Retinal pigment epithelial cell (primary cell): Measurements from ENCODE around the gene OR10H3.
"Not testable (repeated sequence)": the region's sequence is repeated elsewhere in the genome, so short reads cannot be mapped to it uniquely, and the experiment has no call there.

Experiments
- DNase-seq: peaks from one replicate; pipeline ENCODE4 v3.0.0-alpha.2; 2010; ENCODE audit warnings: low read depth
- H3K4me3 ChIP-seq: 2 replicates; pipeline ENCODE4 v1.5.1; 2011; ENCODE audit warnings: mild to moderate bottlenecking, low read length, control low read depth, moderate library complexity
- CTCF ChIP-seq: conservative IDR thresholded peaks from 2 replicates; pipeline ENCODE4 v1.5.1; 2011; ENCODE audit warnings: low read depth, low read length, control low read depth, inconsistent platforms

Gene OR10H3

DNA sequence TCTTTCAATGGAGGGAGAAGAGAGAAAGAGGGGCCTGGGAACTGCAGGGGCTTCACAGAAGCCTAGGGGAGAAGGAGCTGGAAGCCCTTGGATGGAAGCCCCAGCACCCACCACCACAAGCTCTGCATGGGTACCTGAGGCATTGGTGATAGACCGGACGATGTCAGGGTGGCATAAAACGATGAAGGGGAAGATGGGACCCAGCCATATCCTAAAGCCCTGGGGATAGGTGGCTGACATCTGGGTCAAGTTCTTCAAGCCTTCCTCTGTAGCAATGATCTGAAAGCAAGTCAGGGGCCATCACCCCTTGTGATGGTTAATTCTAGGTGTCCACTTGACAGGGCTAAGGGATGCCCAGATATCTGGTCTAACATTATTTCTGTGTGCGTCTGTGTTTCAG is 38.5 kb downstream of the OR10H3 start:
- DNase-seq = no peak
- H3K4me3 ChIP-seq = no peak overlapping the region
- no peak for TF ChIP-seq CTCF

DNA sequence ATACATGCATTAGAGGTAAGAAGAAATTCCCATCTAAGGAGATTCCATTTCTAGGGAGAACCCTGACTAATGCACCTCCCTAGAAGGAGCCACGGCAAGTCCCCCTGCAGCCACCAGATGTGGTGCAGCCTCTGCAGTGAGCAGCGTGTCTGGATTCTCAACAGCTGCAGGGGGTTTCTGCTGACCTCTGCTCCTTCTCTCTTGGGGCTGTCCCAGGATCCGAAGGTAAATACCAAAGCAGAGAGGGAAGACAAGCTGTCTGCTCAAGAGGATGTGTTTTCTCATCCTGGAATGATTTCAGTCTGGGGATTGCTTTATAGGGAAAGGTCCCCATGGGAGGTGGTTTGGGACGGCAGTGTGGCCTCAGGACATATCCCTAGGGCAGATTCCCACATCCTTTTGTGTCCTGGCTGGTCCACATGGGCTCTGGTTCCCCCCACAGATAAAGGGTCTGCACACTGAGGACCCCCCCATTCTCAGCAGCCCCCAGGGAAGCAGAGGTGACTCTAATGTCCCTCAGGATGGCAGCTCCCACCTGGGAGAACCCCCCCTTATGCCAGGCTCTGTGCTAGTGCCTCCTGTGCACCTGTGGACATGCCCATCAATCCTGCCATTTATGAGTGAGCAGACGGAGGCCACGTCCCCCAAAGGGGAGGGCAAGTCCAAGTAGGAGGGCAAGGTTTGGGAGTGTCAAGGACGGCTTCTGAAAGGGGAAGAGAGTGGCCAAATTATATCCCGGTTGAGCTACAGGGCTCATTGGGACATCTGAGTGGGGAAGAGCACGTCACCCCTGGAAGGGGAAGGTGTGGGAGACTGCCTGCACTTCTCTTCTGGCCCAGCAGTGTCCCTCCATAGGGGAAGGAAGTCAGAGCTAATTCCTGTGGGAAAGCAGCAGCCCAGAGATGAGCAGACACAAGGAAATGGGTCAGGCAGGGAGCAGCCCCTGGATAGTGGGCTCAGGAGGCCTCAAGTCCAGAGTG is 39.5 kb downstream of the OR10H3 start:
- no peak for TF ChIP-seq CTCF
- H3K4me3 ChIP-seq = no peak overlapping the region
- no peak for DNase-seq

- TF ChIP-seq CTCF = no peak
- no peak overlapping the region for H3K4me3 ChIP-seq
- no peak for DNase-seq
Observed at GRCh38 chr19:15779756-15780476, 42.1 kb downstream of the OR10H3 start.

DNA sequence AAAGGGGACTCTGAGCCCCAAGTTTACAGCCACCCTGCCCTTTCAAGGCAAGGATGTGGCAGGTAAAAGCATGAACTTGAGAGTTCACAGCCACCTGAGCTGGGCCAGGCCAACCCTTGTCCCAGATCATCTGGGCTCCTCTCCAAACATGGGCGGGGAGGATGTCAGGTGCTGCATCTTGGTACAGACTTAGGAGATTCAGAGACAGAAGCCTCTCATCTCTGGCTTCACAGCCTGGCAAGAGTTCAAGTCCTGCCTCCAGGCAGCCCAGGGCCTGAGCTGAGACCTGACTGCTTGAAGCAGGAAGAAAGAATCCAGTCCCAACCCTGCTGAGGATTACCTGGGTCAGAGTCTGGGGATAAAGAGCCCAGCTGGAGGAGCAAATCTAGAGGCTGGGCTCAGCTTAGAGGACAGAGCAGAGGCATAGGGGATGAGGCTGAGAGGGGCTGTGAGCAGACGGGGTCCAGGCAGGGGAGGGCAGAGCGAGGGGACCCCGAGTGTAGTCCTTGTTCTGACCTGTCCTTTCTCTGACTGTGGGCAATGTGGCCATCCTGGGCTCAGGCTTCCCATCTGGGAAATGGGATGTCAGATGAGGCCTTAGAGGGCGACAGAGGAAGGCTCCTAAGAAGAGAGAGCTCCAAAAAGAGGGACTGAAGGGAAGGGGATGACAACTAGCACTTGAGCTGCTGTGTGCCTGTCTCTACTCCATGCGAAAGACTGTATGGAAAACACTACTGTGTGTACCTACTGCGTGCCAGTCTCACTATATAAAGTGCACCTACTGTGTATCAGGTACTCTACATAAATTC is 43.0 kb downstream of the OR10H3 start:
- DNase-seq = no peak
- no peak overlapping the region for H3K4me3 ChIP-seq
- no peak for TF ChIP-seq CTCF

DNA sequence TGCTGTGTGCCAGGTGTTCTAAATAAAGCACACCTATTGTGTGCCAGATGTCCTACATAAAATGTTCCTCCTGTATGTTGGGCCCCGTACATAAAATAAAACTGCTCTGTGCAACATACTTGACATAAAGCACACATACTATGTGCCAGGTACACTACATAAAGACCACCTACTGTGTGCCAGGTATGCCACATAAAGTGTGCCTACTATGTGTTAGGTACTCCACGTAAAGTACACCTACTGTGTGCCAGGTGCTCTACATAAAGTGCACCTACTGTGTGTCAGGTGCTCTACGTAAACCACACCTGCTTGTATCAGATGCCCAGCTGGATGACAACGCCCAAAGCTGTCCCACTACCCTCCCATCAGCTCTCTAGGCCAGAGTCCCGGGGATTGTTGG is 43.9 kb downstream of the OR10H3 start:
- DNase-seq = no peak
- TF ChIP-seq CTCF = no peak
- no peak overlapping the region for H3K4me3 ChIP-seq

DNA sequence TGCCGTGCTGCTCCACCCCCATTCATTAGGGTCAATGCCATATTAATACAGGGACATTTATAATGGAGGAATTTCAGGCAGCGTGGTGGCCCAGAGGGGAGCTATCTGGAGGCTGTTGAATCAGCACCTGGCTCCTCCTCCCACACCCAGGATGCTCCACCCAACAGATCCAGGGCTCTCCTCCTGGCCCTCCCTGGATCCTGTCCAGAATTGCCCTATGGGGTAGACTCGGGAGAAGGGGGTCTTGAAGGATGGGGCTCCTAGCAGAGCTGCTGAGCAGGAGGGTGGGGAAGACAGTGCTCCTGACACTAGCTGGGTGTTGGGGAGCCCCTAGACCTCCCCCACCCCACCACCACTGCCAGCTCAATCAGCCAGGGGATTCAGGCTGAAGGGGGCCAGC is 44.4 kb downstream of the OR10H3 start:
- TF ChIP-seq CTCF = no peak
- H3K4me3 ChIP-seq = no peak overlapping the region
- no peak for DNase-seq

DNA sequence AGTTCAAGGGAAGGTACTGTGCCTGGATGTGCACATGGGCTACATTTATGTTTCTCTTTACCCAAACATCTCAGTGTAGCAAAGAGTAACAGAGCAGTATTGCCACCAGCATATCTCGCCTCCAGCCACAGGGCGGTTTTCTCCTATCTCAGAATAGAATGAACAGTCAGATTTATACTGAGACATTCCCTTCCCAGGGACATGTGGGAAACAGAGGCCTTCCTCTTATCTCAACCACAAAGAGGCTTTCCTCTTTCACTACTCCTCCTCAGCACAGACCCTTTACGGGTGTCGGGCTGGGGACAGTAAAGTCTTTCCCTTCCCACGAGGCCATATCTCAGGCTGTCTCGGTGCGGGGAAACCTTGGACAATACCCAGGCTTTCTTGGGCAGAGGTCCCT is 45.1 kb downstream of the OR10H3 start:
- H3K4me3 ChIP-seq, DNase-seq: not testable (repeated sequence)
